HepG2 (cell line): ENCODE data around the gene NRL. TPM values are rescaled to one million over a fixed set of nuclear protein-coding genes. Genes with fewer than 3 reads are reported as not detected.

Experiments used
- AGO1 ChIP-seq: fragments of 200-400 bp; formaldehyde crosslinking; IDR thresholded peaks from 2 replicates; pipeline ENCODE4 v1.6.1; 2017; ENCODE audit warnings: mild to moderate bottlenecking, low read depth, low read length, moderate library complexity; ENCODE audit not compliant: poor library complexity, severe bottlenecking
- ARHGAP35 ChIP-seq: sonication (generic); formaldehyde crosslinking; IDR thresholded peaks from 2 replicates; pipeline ENCODE4 v1.9.0; 2022; ENCODE audit warnings: mild to moderate bottlenecking, inconsistent platforms, moderate library complexity, missing genetic modification reagents, borderline replicate concordance
- CREB3 ChIP-seq: sonication (generic); formaldehyde crosslinking; IDR thresholded peaks from 2 replicates; pipeline ENCODE4 v1.5.0; 2020; ENCODE audit warnings: missing genetic modification reagents
- GABPB1 ChIP-seq: IDR thresholded peaks from 2 replicates; pipeline ENCODE4 v1.6.1; 2016; ENCODE audit warnings: mild to moderate bottlenecking, missing genetic modification reagents, moderate library complexity, missing compliant biosample characterization
- GPN1 ChIP-seq: sonication (generic); formaldehyde crosslinking; IDR thresholded peaks from 2 replicates; pipeline ENCODE4 v1.5.1; 2020; ENCODE audit warnings: missing genetic modification reagents, borderline replicate concordance
- JUND ChIP-seq: sonication (generic); formaldehyde crosslinking; IDR thresholded peaks from 2 replicates; pipeline ENCODE4 v1.8.0; 2022; ENCODE audit warnings: mild to moderate bottlenecking, missing genetic modification reagents
- KLF9 ChIP-seq: IDR thresholded peaks from 2 replicates; pipeline ENCODE4 v1.6.1; 2016; ENCODE audit warnings: low read depth
- MYC ChIP-seq: sonication (generic); formaldehyde crosslinking; IDR thresholded peaks from 2 replicates; pipeline ENCODE4 v1.9.0; 2021; ENCODE audit warnings: missing genetic modification reagents, borderline replicate concordance
- POLR2AphosphoS5 ChIP-seq: IDR thresholded peaks from 2 replicates; pipeline ENCODE4 v1.6.1; 2012; ENCODE audit warnings: low read depth, low read length
- PRDM4 ChIP-seq: sonication (generic); formaldehyde crosslinking; IDR thresholded peaks from 2 replicates; pipeline ENCODE4 v1.9.0; 2021; ENCODE audit warnings: missing genetic modification reagents, borderline replicate concordance
- RCOR2 ChIP-seq: IDR thresholded peaks from 2 replicates; pipeline ENCODE4 v1.6.1; 2016; ENCODE audit warnings: missing biosample characterization, missing genetic modification reagents
- SETDB1 ChIP-seq: sonication (generic); formaldehyde crosslinking; IDR thresholded peaks from 2 replicates; pipeline ENCODE4 v1.5.1; 2020; ENCODE audit warnings: missing genetic modification reagents, mild to moderate bottlenecking, borderline replicate concordance
- SIN3B ChIP-seq: fragments of 150-350 bp; IDR thresholded peaks from 2 replicates; pipeline ENCODE4 v1.6.1; 2014; ENCODE audit warnings: low read length
- TOPORS ChIP-seq: sonication (generic); formaldehyde crosslinking; IDR thresholded peaks from 2 replicates; pipeline ENCODE4 v1.8.0; 2023; ENCODE audit warnings: mild to moderate bottlenecking, missing genetic modification reagents
- ZNF121 ChIP-seq: sonication (generic); formaldehyde crosslinking; IDR thresholded peaks from 2 replicates; pipeline ENCODE4 v1.5.0; 2020; ENCODE audit warnings: mild to moderate bottlenecking, missing genetic modification reagents
- ZNF362 ChIP-seq: sonication (generic); formaldehyde crosslinking; IDR thresholded peaks from 2 replicates; pipeline ENCODE4 v1.4.0; 2020; ENCODE audit warnings: missing genetic modification reagents, mild to moderate bottlenecking, borderline replicate concordance
- ZNF501 ChIP-seq: sonication (generic); formaldehyde crosslinking; IDR thresholded peaks from 2 replicates; pipeline ENCODE4 v1.5.1; 2020; ENCODE audit warnings: mild to moderate bottlenecking, moderate library complexity, missing genetic modification reagents
- ZNF574 ChIP-seq: sonication (generic); formaldehyde crosslinking; IDR thresholded peaks from 2 replicates; pipeline ENCODE4 v1.4.0; 2020; ENCODE audit warnings: missing genetic modification reagents
- ZNF577 ChIP-seq: sonication (generic); formaldehyde crosslinking; IDR thresholded peaks from 2 replicates; pipeline ENCODE4 v1.4.0; 2020; ENCODE audit warnings: mild to moderate bottlenecking, low read depth, missing genetic modification reagents, borderline replicate concordance
- ZNF670 ChIP-seq: sonication (generic); formaldehyde crosslinking; IDR thresholded peaks from 2 replicates; pipeline ENCODE4 v1.8.0; 2022; ENCODE audit warnings: mild to moderate bottlenecking, missing genetic modification reagents, borderline replicate concordance
- polyA plus RNA-seq, 8 experiments: library from polyadenylated mRNA; depleted of rRNA in 3 of 8; stranded (reverse) in 7 of 8; unstranded in 1 of 8; fragments of >200 nt; fragmentation: Illumina TruSeq in 4 of 8; extraction: Trizol in 4 of 8; gene quantifications; 2 replicates each; pipeline versions ENCODE4 v1.2.1 to v1.2.3, GENCODE V29; 2011 to 2016; ENCODE audit warnings: low read depth in 4 of 8, missing spikeins in 1 of 8, mixed read lengths in 1 of 8; ENCODE audit not compliant: insufficient read depth in 1 of 8
- total RNA-seq, 5 experiments: library from RNA; depleted of rRNA; stranded (reverse); fragments of >200 nt; fragmentation: Illumina TruSeq; extraction: Trizol; gene quantifications; 2 replicates each; pipeline ENCODE4 v1.2.3, GENCODE V29; 2016; ENCODE audit warnings: low read depth in 1 of 5

Gene NRL
- total and polyA plus RNA-seq, 2 of the 13 experiments (the other 11 are each of a cell fraction or from before 2014, with no cell fraction given): 2.5 to 4.7 TPM

GRCh38 chr14:24074625-24075484 is 39.9 kb downstream of the NRL start (continued):
- no peak; the same call in 1 of the 2 replicates for TF ChIP-seq ZNF574 (CRISPR knock-in tag)
- no peak for TF ChIP-seq JUND
- TF ChIP-seq CREB3 (CRISPR knock-in tag): no peak
- TF ChIP-seq ZNF670: no peak
- no peak for TF ChIP-seq ZNF362
- TF ChIP-seq AGO1: no peak
- no peak for TF ChIP-seq GPN1
- TF ChIP-seq GABPB1 (CRISPR knock-in tag): no peak
- TF ChIP-seq KLF9 (CRISPR knock-in tag): no peak
- TF ChIP-seq RCOR2: no peak
- 0 out of 2 replicates have a peak, but pooled peaks have one; percentile 24 for TF ChIP-seq TOPORS (CRISPR knock-in tag)
- no peak for TF ChIP-seq POLR2AphosphoS5
- TF ChIP-seq SETDB1: no peak
- no peak for TF ChIP-seq ZNF501 (CRISPR knock-in tag)
- no peak for TF ChIP-seq MYC
- TF ChIP-seq ARHGAP35 (CRISPR knock-in tag): no peak
- TF ChIP-seq ZNF121 (CRISPR knock-in tag): no peak
- TF ChIP-seq PRDM4 (CRISPR knock-in tag): no peak
- TF ChIP-seq SIN3B: no peak
- no peak for TF ChIP-seq ZNF577 (CRISPR knock-in tag)
